Measurements from ENCODE around the gene POC1A.

The POC1A gene

DNA sequence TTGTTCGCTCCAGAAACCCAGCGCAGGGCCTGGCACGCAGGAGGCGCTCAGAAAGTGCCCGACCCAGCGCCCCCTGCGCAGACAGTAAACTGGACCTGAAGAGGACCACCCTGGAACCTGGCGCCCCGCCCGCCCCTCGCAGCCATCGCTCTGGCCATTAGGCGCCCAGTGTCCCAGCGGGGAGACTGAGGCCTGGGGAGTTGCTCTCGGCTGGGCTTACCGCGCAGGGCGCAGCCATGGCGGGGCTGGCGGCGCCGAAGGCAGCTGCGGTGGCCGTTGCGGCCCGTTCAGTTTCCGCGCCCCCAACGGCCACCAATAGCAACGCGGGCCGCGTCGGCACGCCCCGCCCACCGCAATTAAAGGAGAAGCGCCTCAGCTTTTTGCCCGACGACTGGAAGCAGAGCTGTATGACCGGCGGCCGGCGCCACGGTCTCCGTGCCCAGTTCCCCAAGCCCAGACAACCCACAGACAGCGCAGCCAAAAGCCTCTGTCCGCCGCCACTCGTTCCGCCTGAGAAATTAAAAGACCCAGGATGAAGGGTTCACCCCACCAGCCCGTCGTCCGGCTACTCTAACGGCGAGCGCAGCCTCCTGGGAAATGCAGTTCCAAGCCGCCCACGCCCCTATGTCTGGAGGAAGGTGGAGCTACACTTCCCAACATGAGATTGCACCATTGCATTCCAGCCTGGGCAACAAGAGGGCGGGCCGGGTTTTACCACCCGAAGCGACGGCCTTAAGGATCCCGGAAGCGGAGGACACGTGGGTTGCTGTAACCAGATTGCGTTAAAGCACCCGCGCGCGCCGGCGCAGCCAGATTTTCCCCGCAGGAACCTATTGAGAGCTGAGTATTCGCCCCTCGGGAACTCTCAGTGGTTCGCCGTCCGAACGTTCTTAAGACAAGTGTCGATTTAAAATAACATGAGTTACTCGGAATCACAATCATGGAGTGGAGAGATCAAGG, at the start of gene POC1A:
Gene POC1A (minus strand): TSS at position 289 of the 960 bp plus-strand sequence. CDS start 51 bp downstream, at position 238.
- peak; percentile 65 to 81 (median 74) for DNase-seq

DNA sequence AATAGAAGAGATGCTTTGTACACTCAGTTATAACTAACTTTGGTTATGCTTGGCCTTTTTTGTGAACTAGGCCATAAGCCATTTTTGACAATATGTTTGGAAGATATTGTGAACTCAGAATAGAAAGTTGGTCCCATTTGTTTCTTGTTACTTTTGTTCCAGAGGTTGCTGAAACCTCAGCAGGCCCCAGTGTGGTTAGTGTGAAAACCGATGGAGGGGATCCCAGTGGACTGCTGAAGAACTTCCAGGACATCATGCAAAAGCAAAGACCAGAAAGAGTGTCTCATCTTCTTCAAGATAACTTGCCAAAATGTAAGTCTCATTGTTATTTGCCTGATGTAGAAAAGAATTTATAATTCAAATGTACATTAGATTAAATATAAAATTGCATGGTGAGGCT, 49.5 kb upstream of the POC1A start:
- no peak for DNase-seq

DNA sequence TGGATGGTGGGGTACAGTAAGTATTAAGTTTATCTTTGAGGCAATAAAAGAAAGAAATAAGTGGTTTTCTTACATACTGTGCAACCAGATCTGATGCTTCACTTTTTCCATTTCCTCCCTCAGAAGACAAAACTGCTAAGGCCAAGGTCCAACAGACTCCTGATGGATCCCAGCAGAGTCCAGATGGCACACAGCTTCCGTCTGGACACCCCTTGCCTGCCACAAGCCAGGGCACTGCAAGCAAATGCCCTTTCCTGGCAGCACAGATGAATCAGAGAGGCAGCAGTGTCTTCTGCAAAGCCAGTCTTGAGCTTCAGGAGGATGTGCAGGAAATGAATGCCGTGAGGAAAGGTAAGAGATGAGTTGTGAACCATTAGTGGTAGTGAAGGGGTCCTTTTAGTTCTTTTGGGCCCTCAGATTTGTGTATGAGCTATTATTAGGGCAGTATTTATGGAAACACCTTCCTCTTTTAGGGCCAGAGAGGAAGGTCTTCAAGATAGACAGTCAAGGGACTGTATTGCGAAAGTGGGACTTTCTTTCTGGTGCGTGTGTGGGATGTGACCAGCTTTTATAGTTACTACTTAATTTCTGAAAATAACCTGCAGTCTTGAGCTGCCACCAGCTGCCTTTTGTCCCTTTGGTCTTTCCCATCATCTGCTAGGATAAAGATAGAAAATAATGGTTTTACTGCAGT, 48.3 kb upstream of the POC1A start:
- no peak for DNase-seq

DNA sequence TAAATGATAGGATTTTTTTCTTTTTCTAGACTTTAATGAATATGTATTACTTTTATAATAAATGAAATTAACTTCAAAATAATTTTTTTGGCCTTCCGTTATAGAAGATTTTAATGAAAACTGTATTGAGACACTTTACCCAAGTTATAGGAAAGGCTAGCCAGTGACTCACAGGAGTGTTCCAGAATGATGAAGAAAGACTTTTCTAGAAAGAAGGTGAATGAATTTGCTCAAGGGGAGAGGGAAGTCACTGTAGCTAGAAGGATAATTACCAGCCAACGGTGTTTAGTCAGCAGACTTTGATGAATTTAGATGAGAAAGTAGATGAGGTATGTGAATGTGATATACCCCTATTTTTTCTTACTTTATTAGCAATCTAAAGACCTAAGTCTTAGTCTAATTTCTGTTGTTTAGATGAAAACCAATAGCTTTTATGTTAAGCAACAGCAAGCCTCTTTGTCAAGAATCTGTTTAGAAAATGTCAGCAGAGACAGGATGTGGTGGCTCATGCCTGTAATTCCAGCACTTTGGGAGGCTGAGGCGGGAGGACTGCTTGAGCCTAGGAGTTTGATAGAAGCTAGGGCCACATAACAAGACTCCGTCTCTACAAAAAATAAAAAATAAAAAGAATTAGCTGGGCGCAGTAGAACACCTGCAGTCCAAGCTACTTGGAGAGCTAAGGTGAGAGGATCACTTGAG, 46.9 kb upstream of the POC1A start:
- DNase-seq, result no peak

DNA sequence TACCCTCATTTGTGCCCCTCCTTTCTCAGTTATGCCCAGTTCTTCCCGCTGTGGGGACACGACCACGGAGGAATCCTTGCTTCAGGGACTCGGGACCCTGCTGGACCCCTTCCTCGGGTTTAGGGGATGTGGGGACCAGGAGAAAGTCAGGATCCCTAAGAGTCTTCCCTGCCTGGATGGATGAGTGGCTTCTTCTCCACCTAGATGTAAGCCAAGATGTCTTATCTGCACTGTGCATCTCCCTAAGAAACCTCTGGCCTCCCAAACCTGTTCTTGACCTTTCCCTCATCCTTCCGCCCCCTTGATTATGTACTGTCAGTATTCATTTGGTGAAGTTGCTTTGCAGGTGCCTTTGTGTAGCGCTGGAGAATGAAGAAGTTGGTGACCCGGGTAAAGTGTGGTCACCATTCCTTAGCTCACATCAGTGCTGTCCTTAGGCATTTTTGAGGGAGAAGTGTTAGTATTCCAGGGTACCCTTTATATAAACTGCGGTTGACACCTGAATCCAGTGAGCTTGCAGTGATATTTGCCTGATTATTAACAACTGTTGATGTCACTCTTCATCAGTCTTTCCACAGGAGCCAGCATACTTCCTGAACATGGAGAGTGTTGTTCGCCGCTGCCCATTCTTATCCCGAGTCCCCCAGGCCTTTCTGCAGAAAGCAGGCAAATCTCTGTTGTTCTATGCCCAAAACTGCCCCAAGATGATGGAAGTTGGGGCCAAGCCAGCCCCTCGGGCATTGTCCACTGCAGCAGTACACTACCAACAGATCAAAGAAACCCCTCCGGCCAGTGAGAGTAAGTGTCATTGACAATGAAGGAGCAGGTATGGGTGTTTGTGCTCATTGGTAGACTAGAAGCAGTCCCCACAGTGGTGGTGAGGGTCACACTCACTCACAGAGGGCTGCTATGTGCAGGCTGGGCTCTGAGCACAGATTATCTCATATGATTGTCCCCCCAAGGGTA, 44.7 kb upstream of the POC1A start:
- DNase-seq, result no peak

DNA sequence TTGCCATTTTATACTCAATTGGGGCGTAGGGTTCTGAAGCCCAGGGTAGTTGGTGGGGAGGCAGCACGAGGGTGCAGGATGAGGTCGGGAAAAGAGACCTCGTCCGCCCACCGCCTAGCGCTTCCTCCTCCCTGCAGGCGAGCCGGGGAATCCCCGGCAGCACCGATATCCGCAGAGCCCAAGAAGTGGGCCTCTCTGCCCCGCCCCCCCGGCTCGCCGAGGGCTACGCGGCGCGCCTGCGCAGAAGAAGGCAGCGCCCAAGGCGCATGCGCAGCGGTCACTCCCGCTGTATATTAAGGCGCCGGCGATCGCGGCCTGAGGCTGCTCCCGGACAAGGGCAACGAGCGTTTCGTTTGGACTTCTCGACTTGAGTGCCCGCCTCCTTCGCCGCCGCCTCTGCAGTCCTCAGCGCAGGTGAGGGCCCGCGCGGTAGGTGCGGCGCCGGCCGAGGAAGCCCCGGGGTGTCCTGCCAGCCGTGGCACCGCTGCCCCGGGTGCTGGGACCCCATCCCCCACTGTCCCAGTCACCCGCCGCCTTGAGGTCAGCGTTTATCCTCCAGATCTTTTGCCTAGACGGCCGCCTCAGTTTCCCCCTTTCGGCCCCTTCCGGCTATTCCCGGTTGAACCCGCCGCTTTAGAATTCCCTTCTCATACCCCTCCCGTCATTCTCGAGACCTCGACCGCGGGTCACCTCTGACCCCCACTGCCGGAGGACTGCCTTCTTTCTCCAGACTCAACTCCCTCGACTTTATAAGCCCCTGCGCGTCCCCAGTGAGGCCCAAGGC, 43.8 kb upstream of the POC1A start, which contains the start of gene ALAS1:
Gene ALAS1 (plus strand): TSS at position 319 of the 784 bp plus-strand sequence. CDS start 1,082 bp downstream, outside the sequence.
- DNase-seq, result peak; percentile 82 to 93 (median 88)

DNA sequence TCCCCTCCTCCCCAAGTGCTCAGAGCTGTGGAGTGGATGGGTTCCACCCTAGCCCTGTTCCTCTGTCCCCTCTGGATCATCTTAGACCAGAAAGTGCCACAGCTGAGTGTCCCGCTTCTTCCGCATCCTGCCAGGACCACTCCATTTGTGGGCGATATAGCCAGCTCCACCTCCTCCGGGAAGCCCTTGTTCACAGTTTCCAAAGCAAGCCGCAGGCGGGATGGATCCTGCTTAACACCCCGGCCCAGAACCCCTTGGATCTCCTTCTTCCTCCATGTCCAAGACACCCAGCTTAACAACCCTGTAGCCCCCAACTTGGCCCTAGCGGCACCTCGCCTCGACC, 43.2 kb upstream of the POC1A start:
- no peak for DNase-seq

DNA sequence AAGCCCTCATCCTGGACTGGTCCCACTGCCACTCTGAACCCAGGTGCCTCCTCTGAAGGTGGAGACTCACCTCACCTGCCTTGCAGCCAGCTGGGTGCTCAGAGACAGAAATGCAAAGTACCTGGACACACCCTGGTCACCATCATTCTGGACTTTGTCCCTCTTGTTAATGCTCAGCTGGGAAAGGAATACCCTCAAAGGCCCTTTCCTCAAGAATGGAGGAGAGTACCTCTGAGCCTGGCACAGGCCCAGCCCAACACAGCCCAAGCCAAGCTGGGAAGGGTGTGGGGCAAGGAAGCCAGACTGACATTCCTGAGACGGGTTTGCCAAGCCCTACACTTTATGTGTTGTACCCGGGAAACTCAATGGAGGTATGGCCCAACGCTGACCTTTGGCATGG, 42.8 kb upstream of the POC1A start:
- DNase-seq, result no peak

DNA sequence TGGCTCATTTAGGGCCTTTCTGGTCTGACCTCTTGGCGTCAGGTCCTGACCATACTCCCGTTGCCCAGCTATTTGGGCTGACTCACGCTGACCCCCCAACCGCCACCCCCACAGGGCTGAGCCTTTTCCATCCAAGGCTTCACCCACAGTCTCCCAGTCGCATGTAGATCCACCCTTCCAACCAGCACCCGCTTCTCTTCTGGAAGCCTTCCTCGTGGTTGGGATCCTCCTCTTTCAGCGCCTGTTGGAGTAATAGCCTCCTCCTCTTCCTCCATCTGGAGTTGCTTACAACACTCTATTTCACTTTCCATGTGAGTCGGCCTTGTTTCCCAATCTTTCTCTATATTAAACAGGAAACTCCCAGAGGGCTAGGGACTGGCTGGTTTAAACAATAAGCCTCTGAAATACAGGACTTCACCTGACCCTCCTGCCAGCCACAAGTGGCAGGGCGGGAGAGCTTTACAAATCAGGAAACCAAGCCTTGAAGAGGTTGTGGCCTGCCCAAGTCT, 41.7 kb upstream of the POC1A start:
- no peak for DNase-seq

DNA sequence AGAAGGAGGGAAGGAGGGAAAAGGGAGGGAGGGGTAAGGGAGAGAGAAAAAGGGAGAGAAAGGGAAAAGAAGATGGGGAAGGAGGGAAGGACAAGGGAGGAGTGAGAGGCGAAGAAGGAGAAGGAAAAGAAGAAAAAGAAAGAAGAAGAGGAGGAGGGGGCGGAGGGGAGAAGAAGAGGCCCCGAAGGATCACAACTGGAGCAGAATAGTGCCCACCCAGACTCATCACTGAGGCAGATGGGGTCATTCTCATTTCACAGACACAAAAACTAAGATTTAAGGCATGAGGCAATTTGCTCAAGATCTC, 41.0 kb upstream of the POC1A start:
- no peak for DNase-seq

DNA sequence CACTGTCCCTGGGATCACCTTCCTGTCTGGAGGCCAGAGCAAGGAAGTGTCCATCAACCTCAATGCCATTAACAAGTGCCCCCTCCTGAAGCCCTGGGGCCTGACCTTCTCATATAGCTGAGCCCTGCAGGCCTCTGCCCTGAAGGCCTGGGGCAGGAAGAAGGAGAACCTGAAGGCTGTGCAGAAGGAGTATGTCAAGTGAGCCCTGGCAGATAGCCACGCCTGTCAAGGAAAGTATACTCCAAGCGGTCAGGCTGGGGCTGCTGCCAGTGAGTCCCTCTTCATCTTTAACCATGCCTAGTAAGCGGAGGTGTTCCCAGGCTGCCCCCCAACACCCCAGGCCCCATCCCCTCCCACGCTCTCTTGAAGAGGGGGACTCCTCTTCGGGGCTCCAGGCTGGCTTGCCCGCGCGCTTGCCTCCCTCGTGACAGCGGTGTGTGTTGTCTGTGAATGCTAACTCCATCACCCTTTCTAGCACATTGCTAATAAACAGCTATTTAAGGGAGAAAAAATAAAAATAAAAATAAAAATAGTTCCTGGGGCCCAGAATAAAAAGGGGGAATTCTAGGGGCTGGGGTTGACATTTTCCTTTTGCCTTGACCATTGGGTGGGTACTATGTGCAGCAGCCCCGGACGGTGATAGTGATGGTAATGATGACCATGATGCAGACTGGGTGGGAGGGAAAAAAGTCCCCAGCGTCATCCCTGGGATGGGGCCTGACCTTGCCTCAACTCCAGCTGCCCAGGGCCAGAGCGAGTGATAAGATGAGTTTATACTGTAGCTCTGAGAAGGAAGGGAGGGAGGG, 40.5 kb upstream of the POC1A start:
- no peak for DNase-seq

DNA sequence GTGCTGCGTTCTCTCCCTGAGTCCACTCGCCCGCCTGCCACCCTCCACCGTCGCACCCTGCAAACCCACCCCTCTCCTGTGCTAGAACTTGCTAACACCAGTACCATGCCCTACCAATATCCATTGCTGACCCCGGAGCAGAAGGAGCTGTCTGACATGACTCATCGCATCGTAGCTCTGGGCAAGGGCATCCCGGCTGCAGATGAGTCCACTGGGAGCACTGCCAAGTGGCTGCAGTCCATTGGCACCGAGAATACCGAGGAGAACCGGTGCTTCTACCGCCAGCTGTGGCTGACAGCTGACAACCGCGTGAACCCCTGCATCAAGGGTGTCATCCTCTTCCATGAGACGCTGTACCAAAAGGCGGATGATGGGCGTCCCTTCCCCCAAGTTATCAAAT, 38.8 kb upstream of the POC1A start:
- DNase-seq, result no peak

DNA sequence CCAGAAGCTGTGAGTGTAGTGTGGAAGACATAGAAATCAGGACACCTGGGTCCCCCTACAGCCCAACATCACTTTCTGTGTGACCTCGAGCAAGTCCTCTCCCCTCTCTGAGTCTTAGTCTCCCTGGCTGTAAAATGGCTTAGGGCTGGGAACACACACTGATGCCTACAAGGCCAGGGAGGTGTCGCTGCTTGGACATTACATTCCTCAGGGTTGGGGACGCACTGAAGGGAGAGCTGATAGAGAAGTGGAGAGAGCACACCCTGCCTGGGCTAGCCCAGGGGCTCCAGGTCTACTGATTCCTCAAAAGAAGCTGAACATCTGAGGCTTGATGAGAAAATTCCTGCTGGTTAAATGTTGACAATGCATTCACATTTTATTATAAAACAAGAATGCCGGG, 37.4 kb upstream of the POC1A start:
- DNase-seq, result no peak

DNA sequence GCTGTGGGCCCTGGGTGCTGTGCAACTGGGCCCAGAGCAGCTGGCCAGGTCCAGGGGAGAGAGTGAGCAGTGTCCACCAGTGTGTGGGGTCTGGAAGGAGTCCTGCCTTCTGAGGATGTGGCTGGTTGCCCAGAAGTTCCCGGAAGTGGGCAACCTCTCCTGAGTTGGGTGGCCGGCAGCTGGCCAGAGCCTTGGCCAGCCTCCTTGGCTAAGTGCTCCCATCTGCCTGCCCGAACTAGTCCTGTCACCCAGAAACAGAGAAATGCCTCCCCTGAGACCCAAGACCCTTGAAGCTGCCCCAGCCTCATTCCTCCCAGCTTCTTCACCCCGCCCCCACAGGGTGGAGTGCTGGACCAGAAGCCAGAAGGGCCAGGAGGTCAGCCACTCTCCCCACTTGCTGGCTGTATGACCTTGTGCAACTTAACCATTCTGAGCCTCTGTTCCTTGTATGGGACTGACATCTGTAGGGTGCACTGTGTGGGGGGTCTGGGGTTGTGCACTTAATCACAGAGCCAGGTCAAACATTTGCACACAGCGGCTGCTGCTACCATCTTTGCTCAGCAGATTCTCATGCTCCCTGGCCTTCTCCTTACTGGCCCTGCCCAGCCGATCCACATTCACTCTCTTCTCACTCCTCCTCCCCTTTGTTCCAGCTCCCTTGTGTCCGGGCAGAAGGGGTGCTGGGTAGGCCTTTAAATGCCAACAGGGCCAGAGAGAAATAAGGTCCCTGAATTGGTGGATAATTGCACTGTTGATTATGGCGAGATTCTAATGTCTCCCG, 36.3 kb upstream of the POC1A start:
- no peak for DNase-seq

DNA sequence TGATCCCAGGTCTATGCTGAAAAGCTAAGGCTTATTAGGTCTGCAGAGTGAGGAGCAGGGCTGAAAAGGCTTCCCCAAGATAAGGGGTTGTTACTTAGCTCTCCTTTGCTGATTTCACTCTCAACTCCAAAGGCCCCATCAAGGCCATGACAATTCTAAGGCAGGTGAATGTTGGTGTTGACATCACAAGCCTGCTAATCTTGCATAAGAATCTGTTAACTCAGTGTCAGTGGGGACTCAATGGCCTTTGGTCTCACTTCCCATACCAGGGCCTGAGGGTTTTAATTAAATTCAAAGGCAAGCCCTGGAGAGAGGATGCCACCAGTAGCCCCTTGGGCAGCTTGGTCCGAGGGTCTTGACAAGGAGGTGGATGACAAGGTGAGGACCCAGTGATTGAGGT, 34.3 kb upstream of the POC1A start:
- no peak for DNase-seq

DNA sequence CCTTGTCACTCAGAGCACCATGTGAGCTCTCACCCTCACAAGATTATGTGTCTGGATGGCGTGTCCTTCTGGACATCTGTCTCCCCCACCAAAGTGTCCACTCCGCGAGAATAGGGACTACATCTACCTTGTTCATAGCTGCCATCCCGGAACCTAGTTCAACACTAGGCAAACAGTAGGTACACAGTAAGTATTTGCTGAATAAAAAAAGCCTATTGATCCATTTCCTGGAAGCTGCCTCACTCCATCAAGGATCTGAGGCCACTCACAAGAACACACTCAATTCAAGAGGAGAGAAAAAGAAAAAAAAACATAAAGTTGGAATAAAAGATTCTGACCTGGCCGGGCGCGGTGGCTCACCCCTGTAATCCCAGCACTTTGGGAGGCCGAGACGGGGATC, 32.5 kb upstream of the POC1A start:
- no peak for DNase-seq

DNA sequence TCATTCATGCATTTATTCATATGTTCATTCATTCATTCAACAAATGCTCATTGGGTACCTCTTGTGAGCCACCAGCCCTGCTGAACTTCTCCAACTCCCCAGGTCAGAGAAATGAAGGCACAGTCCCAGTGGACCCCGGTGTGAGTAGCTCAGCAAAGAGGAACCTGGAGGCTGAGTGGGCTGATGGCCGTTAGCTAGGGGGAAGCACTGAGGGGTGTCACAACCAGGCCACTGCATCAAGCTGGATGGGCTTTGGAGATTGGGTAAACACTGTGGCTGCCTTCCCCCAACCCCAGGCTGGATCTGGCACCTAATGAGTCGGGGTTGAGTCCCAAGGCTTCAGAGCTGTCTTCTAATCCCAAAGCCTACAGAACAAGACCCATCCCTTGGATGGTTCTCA, 31.6 kb upstream of the POC1A start:
- no peak for DNase-seq

DNA sequence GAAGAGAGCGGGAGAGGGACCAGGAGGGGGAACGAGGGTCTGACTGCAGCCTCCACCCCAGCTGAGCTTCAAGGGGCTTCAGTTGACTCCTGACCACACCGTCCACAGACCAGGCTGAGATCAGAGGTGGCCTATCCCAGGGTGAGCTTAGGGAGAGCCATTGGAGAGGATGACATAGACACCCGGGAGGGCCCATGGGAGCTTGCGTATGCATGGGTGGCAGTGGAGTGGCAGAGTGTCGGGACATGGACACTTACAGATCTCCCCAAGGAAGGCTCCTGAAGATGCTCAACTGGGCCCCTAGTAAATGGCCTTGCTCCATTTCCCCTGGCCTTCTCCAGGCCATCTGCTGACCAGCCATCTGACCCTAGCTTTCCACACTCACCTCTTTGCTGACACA, 31.1 kb upstream of the POC1A start:
- DNase-seq, result no peak

DNA sequence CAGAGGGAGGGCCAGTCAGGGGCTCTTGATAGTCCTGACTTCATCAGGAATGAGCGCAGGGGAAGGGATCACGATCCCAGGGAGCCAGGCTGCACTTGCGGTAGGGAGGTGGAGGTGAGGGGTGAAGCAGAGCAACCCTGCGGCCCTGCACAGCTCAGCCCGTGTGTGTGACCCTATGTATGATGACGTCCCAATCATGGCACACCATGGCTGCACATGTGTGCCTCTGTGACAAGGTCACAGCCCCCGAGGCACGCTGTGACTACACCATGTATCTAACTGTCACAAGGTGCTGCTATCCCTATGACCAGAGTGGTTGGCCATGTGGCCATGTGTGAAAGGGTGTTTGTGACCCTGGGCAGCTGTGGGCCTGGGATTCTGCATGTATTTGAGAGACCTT, 30.5 kb upstream of the POC1A start:
- no peak for DNase-seq

All from activated naive CD4-positive, alpha-beta T cell (primary cell).